AG08395 (cell line): ENCODE data around the gene INSR.
"Not testable (repeated sequence)": the region's sequence is repeated elsewhere in the genome, so short reads cannot be mapped to it uniquely, and the experiment has no call there.

ENCODE experiments used
- DNase-seq: peaks from one replicate; pipeline ENCODE4 v3.0.0; 2012; ENCODE audit warnings: mixed read lengths, low spot score

Gene INSR

GRCh38 chr19:7258041-7258839 is 36.0 kb downstream of the INSR start:
- no peak for DNase-seq

- no peak for DNase-seq
Measured at GRCh38 chr19:7257148-7258040, 36.8 kb downstream of the INSR start.

- no peak for DNase-seq
Measured at GRCh38 chr19:7255631-7256030, 38.6 kb downstream of the INSR start.

GRCh38 chr19:7255119-7255518 is 39.1 kb downstream of the INSR start:
- DNase-seq, result no peak

- DNase-seq, result no peak
Measured at GRCh38 chr19:7254590-7254989, 39.6 kb downstream of the INSR start.

GRCh38 chr19:7252364-7252763 is 41.9 kb downstream of the INSR start:
- no peak for DNase-seq

- no peak for DNase-seq
Measured at GRCh38 chr19:7251494-7251893, 42.7 kb downstream of the INSR start.

- DNase-seq, result no peak
Measured at GRCh38 chr19:7250951-7251350, 43.3 kb downstream of the INSR start.

- no peak for DNase-seq
Measured at GRCh38 chr19:7250057-7250596, 44.1 kb downstream of the INSR start.

GRCh38 chr19:7247155-7247554 is 47.1 kb downstream of the INSR start:
- no peak for DNase-seq

GRCh38 chr19:7246601-7247000 is 47.6 kb downstream of the INSR start:
- DNase-seq, result no peak

GRCh38 chr19:7242601-7243258 is 51.5 kb downstream of the INSR start:
- peak; percentile 93 for DNase-seq

GRCh38 chr19:7238051-7238450 is 56.2 kb downstream of the INSR start:
- DNase-seq, result no peak

GRCh38 chr19:7236153-7236552 is 58.1 kb downstream of the INSR start:
- DNase-seq, result no peak

GRCh38 chr19:7230826-7231225 is 63.4 kb downstream of the INSR start:
- no peak for DNase-seq

GRCh38 chr19:7229735-7230134 is 64.5 kb downstream of the INSR start:
- DNase-seq, result no peak

- no peak for DNase-seq
Measured at GRCh38 chr19:7228935-7229541, 65.2 kb downstream of the INSR start.

GRCh38 chr19:7227735-7228134 is 66.5 kb downstream of the INSR start:
- no peak for DNase-seq

- not testable (repeated sequence) for DNase-seq
Measured at GRCh38 chr19:7227149-7227548, 67.1 kb downstream of the INSR start.

GRCh38 chr19:7226739-7227138 is 67.5 kb downstream of the INSR start:
- no peak for DNase-seq

- no peak for DNase-seq
Measured at GRCh38 chr19:7225741-7226140, 68.5 kb downstream of the INSR start.

- DNase-seq, result no peak
Measured at GRCh38 chr19:7224995-7225394, 69.2 kb downstream of the INSR start.
